HCT116 (cell line): ENCODE results near the gene CARMIL1. TPM values are rescaled to one million over a fixed set of nuclear protein-coding genes. Genes with fewer than 3 reads are reported as not detected.

ENCODE experiments used
- ATAC-seq: fragments of 200-7000 bp; cut with Tn5 transposase; 2 replicates; pipeline ENCODE4 v1.9.1; 2020; ENCODE audit warnings: mild to moderate bottlenecking, moderate library complexity
- BruUV-seq: library from RNA; stranded (reverse); fragments of 400-500 nt; replicated peaks from 2 replicates; lab custom pipeline; 2021; lab: Mats Ljungman, UMichigan
- CTCF ChIA-PET: fragments of 300-600 bp; sonication (Branson Sonifier 250); formaldehyde crosslinking; loops from one replicate; lab custom pipeline; 2021; ENCODE audit warnings: antibody characterized with exemption; lab: Charles Lee
- POLR2A ChIA-PET: fragments of 300-600, 350-600 bp; sonication (Branson Sonifier 250); formaldehyde crosslinking; loops from one replicate; lab custom pipeline; 2021; ENCODE audit warnings: antibody characterized with exemption; lab: Charles Lee
- RAD21 ChIA-PET, 2 experiments: fragments of 300-600 bp; sonication (Branson Sonifier 250); formaldehyde crosslinking; loops; one replicate each; lab custom pipeline; 2023; ENCODE audit warnings: low total read pairs in 2 of 2; ENCODE audit not compliant: uncharacterized antibody in 2 of 2, unreplicated experiment in 2 of 2, low non-redundant PET in 1 of 2; lab: Charles Lee
- DNase-seq: peaks from one replicate; pipeline ENCODE4 v3.0.0-alpha.2; 2010; ENCODE audit warnings: low read depth, low spot score
- H2AFZ ChIP-seq: fragments of 200-600 bp; shearing (Covaris generic), sonication (generic); 2 replicates; pipeline ENCODE4 v1.6.1; 2017; ENCODE audit warnings: low read depth, mixed run types, mixed read lengths, antibody characterized with exemption, low read length; ENCODE audit not compliant: poor library complexity, severe bottlenecking
- H3K27ac ChIP-seq: 2 replicates; pipeline ENCODE4 v1.5.1; 2012; ENCODE audit warnings: low read depth, low read length
- H3K27me3 ChIP-seq: fragments of 200-600 bp; sonication (generic); 2 replicates; pipeline ENCODE4 v1.6.1; 2016; ENCODE audit warnings: mixed run types, low read length, mixed read lengths; ENCODE audit not compliant: insufficient read depth
- H3K36me3 ChIP-seq, 2 experiments: fragments of 200-500 bp in 1 of 2; fragments of 200-600 bp in 1 of 2; sonication (Bioruptor generic) in 1 of 2; sonication (generic) in 1 of 2; 2 replicates each; pipeline versions ENCODE4 v1.5.1 to v1.6.1; 2014 to 2016; ENCODE audit warnings: low read length in 2 of 2, inconsistent platforms in 1 of 2, mixed read lengths in 1 of 2, mixed run types in 1 of 2; ENCODE audit not compliant: insufficient read depth in 2 of 2, control insufficient read depth in 1 of 2
- H3K4me1 ChIP-seq, 2 experiments: fragments of 200-600 bp in 1 of 2; sonication (generic) in 1 of 2; 2 replicates each; pipeline versions ENCODE4 v1.5.1 to v1.6.1; 2012 to 2017; ENCODE audit warnings: low read length in 2 of 2, inconsistent platforms in 1 of 2, mild to moderate bottlenecking in 1 of 2, mixed read lengths in 1 of 2, mixed run types in 1 of 2, moderate library complexity in 1 of 2; ENCODE audit not compliant: insufficient read depth in 2 of 2, control insufficient read depth in 1 of 2
- H3K4me2 ChIP-seq: fragments of 200-600 bp; sonication (generic); 2 replicates; pipeline ENCODE4 v1.6.1; 2017; ENCODE audit warnings: mixed run types, low read length, mixed read lengths
- H3K4me3 ChIP-seq, 2 experiments: fragments of 200-600 bp in 1 of 2; sonication (generic) in 1 of 2; replicated peaks in 1 of 2; 2 replicates each; pipeline ENCODE4 v1.5.1; 2011 to 2016; ENCODE audit warnings: low read length in 2 of 2, control low read depth in 1 of 2, low read depth in 1 of 2, mild to moderate bottlenecking in 1 of 2, mixed read lengths in 1 of 2, mixed run types in 1 of 2
- H3K79me2 ChIP-seq: fragments of 200-600 bp; sonication (generic); 2 replicates; pipeline ENCODE4 v1.6.1; 2017; ENCODE audit warnings: mild to moderate bottlenecking, mixed run types, low read length, moderate library complexity, mixed read lengths; ENCODE audit not compliant: insufficient read depth
- H3K9ac ChIP-seq: fragments of 200-600 bp; sonication (generic); 2 replicates; pipeline ENCODE4 v1.6.1; 2016; ENCODE audit warnings: low read length, mixed read lengths
- H3K9me2 ChIP-seq: fragments of 200-600 bp; sonication (generic), shearing (Covaris generic); 2 replicates; pipeline ENCODE4 v1.6.1; 2017; ENCODE audit warnings: mixed run types, mild to moderate bottlenecking, moderate library complexity; ENCODE audit not compliant: insufficient read depth
- H3K9me3 ChIP-seq, 2 experiments: fragments of 200-500 bp in 1 of 2; fragments of 200-600 bp in 1 of 2; sonication (Bioruptor generic) in 1 of 2; sonication (generic) in 1 of 2; 2 replicates each; pipeline ENCODE4 v1.6.1; 2014 to 2017; ENCODE audit warnings: low read length in 2 of 2, mixed read lengths in 2 of 2, inconsistent platforms in 1 of 2, low read depth in 1 of 2, mild to moderate bottlenecking in 1 of 2, mixed run types in 1 of 2, moderate library complexity in 1 of 2; ENCODE audit not compliant: control insufficient read depth in 1 of 2, insufficient read depth in 1 of 2
- H4K20me1 ChIP-seq: fragments of 200-600 bp; sonication (generic), shearing (Covaris generic); 2 replicates; pipeline ENCODE4 v1.6.1; 2017; ENCODE audit warnings: mixed run types, mild to moderate bottlenecking, moderate library complexity; ENCODE audit not compliant: insufficient read depth
- ATF3 ChIP-seq: IDR thresholded peaks from 2 replicates; pipeline ENCODE4 v1.6.1; 2012
- CBX3 ChIP-seq: IDR thresholded peaks from 2 replicates; pipeline ENCODE4 v1.6.1; 2012; ENCODE audit warnings: low read depth
- CTCF ChIP-seq, 3 experiments: fragments of 200-600 bp in 1 of 3; sonication (generic) in 1 of 3; IDR thresholded peaks in 2 of 3; conservative IDR thresholded peaks in 1 of 3; 2 replicates each; pipeline ENCODE4 v1.5.1; 2012 to 2017; ENCODE audit warnings: low read depth in 2 of 3, low read length in 2 of 3, antibody characterized with exemption in 1 of 3, borderline replicate concordance in 1 of 3, control low read depth in 1 of 3, mild to moderate bottlenecking in 1 of 3, mixed read lengths in 1 of 3, mixed run types in 1 of 3, moderate library complexity in 1 of 3; ENCODE audit not compliant: insufficient read depth in 1 of 3
- EGR1 ChIP-seq: IDR thresholded peaks from 2 replicates; pipeline ENCODE4 v1.6.1; 2012; ENCODE audit warnings: low read depth
- EZH2phosphoT487 ChIP-seq: fragments of 200-600 bp; IDR thresholded peaks from 2 replicates; pipeline ENCODE4 v1.6.1; 2018; ENCODE audit warnings: antibody characterized with exemption, borderline replicate concordance
- REST ChIP-seq: IDR thresholded peaks from 2 replicates; pipeline ENCODE4 v1.6.1; 2012; ENCODE audit warnings: low read depth
- SIN3A ChIP-seq: IDR thresholded peaks from 2 replicates; pipeline ENCODE4 v1.6.1; 2012; ENCODE audit warnings: low read depth
- SP1 ChIP-seq: IDR thresholded peaks from 2 replicates; pipeline ENCODE4 v1.6.1; 2012; ENCODE audit warnings: low read depth
- ZBTB33 ChIP-seq: IDR thresholded peaks from 2 replicates; pipeline ENCODE4 v1.6.1; 2011; ENCODE audit warnings: mild to moderate bottlenecking, low read length, moderate library complexity; ENCODE audit not compliant: insufficient replicate concordance; ENCODE audit errors: extremely low read depth
- ZNF274 ChIP-seq: fragments of 200-500 bp; sonication (Bioruptor generic); IDR thresholded peaks from 2 replicates; pipeline ENCODE4 v1.6.1; 2014; ENCODE audit warnings: mild to moderate bottlenecking, low read depth, low read length, inconsistent platforms
- intact Hi-C: fragments of 100-400 bp; cut with micrococcal nuclease; formaldehyde crosslinking; loops from 2 replicates; pipeline ENCODE4 v1.10.0; 2022
- total RNA-seq: library from RNA; stranded (reverse); gene quantifications from one replicate; pipeline ENCODE4 v1.2.1, GENCODE V29; 2021; ENCODE audit not compliant: unreplicated experiment

Gene CARMIL1
- total RNA-seq, 1 experiment from 2014 or later, result 21.7 TPM

- ChIA-PET RAD21 (no interaction called here), POLR2A (no interaction called here), CTCF (interaction anchor here (1.2 kb wide), 1 partner anchor 213 kb away, joined by 3 read pairs; no protein-coding TSS in a partner anchor)
- intact Hi-C loops, result no loop called here
- no peak for DNase-seq
- Histone ChIP-seq H3K27ac (no peak overlapping the region), H3K9me3 (no peaks in the 10 kb centered on the region), H4K20me1 (no peaks in the 10 kb centered on the region), H3K9me2 (no peaks in the 10 kb centered on the region), H3K36me3 (no peaks in the 10 kb centered on the region), H3K4me3 (no peak overlapping the region), H3K9ac (no peak overlapping the region), H3K4me2 (no peak overlapping the region), H3K79me2 (peaks cover 41% of the 10 kb centered on the region), H2AFZ (no peak overlapping the region), H3K4me1 (no peaks in the 10 kb centered on the region), H3K27me3 (no peaks in the 10 kb centered on the region)
- TF ChIP-seq ZBTB33 (no peak), CTCF (IDR thresholded peaks at IDR 0.05 in 2 of 3, conservative IDR thresholded peaks at IDR 0.05 in 1 of 3; ENCODE audit: borderline replicate concordance in 1 of 3, insufficient read depth in 1 of 3, low read depth in 2 of 3, low read length in 2 of 3) (no peak), EGR1 (no peak), ATF3 (no peak), SIN3A (no peak), SP1 (no peak), REST (no peak), CBX3 (no peak), ZNF274 (no peak), EZH2phosphoT487 (no peak)
- no TSS peak for BruUV-seq
- no peak for ATAC-seq
These were observed 63.6 kb downstream of the CARMIL1 start for GRCh38 chr6:25342802-25343201.
